PC-3 (cell line): Measurements from ENCODE around the gene LHX1. TPM values are rescaled to one million over a fixed set of nuclear protein-coding genes. Genes with fewer than 3 reads are reported as not detected.

Source experiments
- ATAC-seq: fragments of 200-7000 bp; cut with Tn5 transposase; 2 replicates; pipeline ENCODE4 v1.9.1; 2020; ENCODE audit warnings: mild to moderate bottlenecking, moderate library complexity
- BruUV-seq: library from RNA; stranded (reverse); fragments of 400-500 nt; replicated peaks from 2 replicates; lab custom pipeline; 2021; lab: Mats Ljungman, UMichigan
- CTCF ChIA-PET: fragments of 300-600 bp; sonication (Branson Sonifier 250); formaldehyde crosslinking; loops from one replicate; lab custom pipeline; 2022; ENCODE audit warnings: antibody characterized with exemption; lab: Charles Lee
- POLR2A ChIA-PET: fragments of 300-600 bp; sonication (Branson Sonifier 250); formaldehyde crosslinking; loops from one replicate; lab custom pipeline; 2022; ENCODE audit warnings: antibody characterized with exemption; ENCODE audit not compliant: unreplicated experiment; lab: Charles Lee
- DNase-seq: peaks from one replicate; pipeline ENCODE4 v3.0.0-alpha.2; 2015
- H2AFZ ChIP-seq: fragments of 300-600 bp; sonication (generic); 2 replicates; pipeline ENCODE4 v1.6.0; 2016; ENCODE audit warnings: antibody characterized with exemption, low read length
- H3F3A ChIP-seq: fragments of 300-600 bp; sonication (generic); one replicate; pipeline ENCODE4 v1.6.0; 2017; ENCODE audit warnings: antibody characterized with exemption, low read length, control low read depth, mild to moderate bottlenecking; ENCODE audit not compliant: unreplicated experiment
- H3K27ac ChIP-seq: fragments of 300-600 bp; sonication (generic); 2 replicates; pipeline ENCODE4 v1.5.1; 2016; ENCODE audit warnings: mild to moderate bottlenecking, low read length
- H3K27me3 ChIP-seq: fragments of 300-600 bp; sonication (generic); 2 replicates; pipeline ENCODE4 v1.6.1; 2016; ENCODE audit warnings: low read length, mixed read lengths
- H3K36me3 ChIP-seq: fragments of 300-600 bp; sonication (generic); 2 replicates; pipeline ENCODE4 v1.6.1; 2016; ENCODE audit warnings: low read depth, mixed run types, low read length, mixed read lengths
- H3K4me1 ChIP-seq: fragments of 300-600 bp; sonication (generic); 2 replicates; pipeline ENCODE4 v1.5.1; 2016; ENCODE audit warnings: low read length; ENCODE audit not compliant: insufficient read depth
- H3K4me2 ChIP-seq: fragments of 300-600 bp; sonication (generic); 2 replicates; pipeline ENCODE4 v1.6.0; 2016; ENCODE audit warnings: low read length
- H3K4me3 ChIP-seq: fragments of 300-600 bp; sonication (generic); 2 replicates; pipeline ENCODE4 v1.5.1; 2016; ENCODE audit warnings: mild to moderate bottlenecking, low read length, mixed read lengths
- H3K79me2 ChIP-seq: fragments of 300-600 bp; sonication (generic); 2 replicates; pipeline ENCODE4 v1.6.1; 2017; ENCODE audit warnings: low read length, mixed read lengths
- H3K9ac ChIP-seq: fragments of 300-600 bp; sonication (generic); 2 replicates; pipeline ENCODE4 v1.6.0; 2016; ENCODE audit warnings: mild to moderate bottlenecking, low read length
- H3K9me2 ChIP-seq: fragments of 300-600 bp; sonication (generic); replicated peaks from 2 replicates; pipeline ENCODE4 v1.6.1; 2016; ENCODE audit warnings: mixed run types, low read length, mixed read lengths
- H3K9me3 ChIP-seq: fragments of 300-600 bp; sonication (generic); 2 replicates; pipeline ENCODE4 v1.6.1; 2016; ENCODE audit warnings: low read length, mixed read lengths
- H4K20me1 ChIP-seq: fragments of 300-600 bp; sonication (generic); 2 replicates; pipeline ENCODE4 v1.6.1; 2016; ENCODE audit warnings: low read length, mixed read lengths
- EZH2 ChIP-seq: fragments of 300-600 bp; sonication (generic); IDR thresholded peaks from one replicate; pipeline ENCODE4 v1.6.1; 2017; ENCODE audit warnings: antibody characterized with exemption, mild to moderate bottlenecking, low read length; ENCODE audit not compliant: unreplicated experiment
- EZH2phosphoT487 ChIP-seq: fragments of 300-600 bp; sonication (generic); IDR thresholded peaks from 2 replicates; pipeline ENCODE4 v1.6.1; 2018; ENCODE audit warnings: mild to moderate bottlenecking, antibody characterized with exemption, low read length, borderline replicate concordance
- intact Hi-C: fragments of 100-400 bp; cut with micrococcal nuclease; formaldehyde crosslinking; loops from 2 replicates; pipeline ENCODE4 v1.9.0; 2023
- total RNA-seq: library from RNA; depleted of rRNA; stranded (reverse); fragments of >200 nt; gene quantifications from 2 replicates; pipeline ENCODE4 v1.2.3, GENCODE V29; 2014
- TF ChIP-seq, protein P1 (sequence below): fragments of 300-600 bp; sonication (generic); conservative IDR thresholded peaks from 2 replicates; pipeline ENCODE4 v1.5.1; 2017; ENCODE audit warnings: antibody characterized with exemption, low read depth, mild to moderate bottlenecking, low read length

Gene LHX1
- total RNA-seq, 1 experiment from 2014 or later: not detected

DNA sequence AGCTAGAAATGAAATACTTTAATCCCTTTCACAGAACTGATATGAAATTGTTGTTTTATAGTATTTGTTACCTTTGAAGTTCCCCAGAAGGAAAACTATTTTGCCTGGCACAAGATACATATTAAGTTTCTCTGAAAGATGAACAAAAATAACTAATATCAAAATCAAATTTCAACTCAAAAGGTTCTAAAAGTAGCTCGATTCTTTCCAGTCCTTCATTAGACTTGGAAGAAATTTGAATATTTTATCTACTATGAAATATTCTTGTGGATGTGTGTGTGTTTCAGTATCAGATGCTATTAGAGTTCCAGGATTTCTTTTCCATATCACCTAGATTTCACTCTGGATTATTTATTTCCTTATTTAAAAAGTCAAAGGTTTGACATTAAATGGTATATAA is 7.9 kb downstream of the LHX1 start:
- no peaks in the 10 kb centered on the region for H3K9me2 ChIP-seq
- no peak overlapping the region for H3K27ac ChIP-seq
- H3K9me3 ChIP-seq: no peaks in the 10 kb centered on the region
- CTCF ChIA-PET: no interaction called here
- intact Hi-C loops: no loop called here
- peaks cover 8% of the 10 kb centered on the region for H4K20me1 ChIP-seq
- H3K9ac ChIP-seq: no peak overlapping the region
- H3K4me2 ChIP-seq: no peak overlapping the region
- H3K79me2 ChIP-seq: peaks cover 12% of the 10 kb centered on the region
- peaks cover 31% of the 10 kb centered on the region; the same call in 1 of the 2 replicates for H3K27me3 ChIP-seq
- no peak for ATAC-seq
- H2AFZ ChIP-seq: no peak overlapping the region
- BruUV-seq: no TSS peak
- no peaks in the 10 kb centered on the region for H3K36me3 ChIP-seq
- POLR2A ChIA-PET: no interaction called here
- no peak for DNase-seq
- H3F3A ChIP-seq: no peaks in the 10 kb centered on the region
- peaks cover 9% of the 10 kb centered on the region for H3K4me1 ChIP-seq
- TF ChIP-seq, protein P1, sequence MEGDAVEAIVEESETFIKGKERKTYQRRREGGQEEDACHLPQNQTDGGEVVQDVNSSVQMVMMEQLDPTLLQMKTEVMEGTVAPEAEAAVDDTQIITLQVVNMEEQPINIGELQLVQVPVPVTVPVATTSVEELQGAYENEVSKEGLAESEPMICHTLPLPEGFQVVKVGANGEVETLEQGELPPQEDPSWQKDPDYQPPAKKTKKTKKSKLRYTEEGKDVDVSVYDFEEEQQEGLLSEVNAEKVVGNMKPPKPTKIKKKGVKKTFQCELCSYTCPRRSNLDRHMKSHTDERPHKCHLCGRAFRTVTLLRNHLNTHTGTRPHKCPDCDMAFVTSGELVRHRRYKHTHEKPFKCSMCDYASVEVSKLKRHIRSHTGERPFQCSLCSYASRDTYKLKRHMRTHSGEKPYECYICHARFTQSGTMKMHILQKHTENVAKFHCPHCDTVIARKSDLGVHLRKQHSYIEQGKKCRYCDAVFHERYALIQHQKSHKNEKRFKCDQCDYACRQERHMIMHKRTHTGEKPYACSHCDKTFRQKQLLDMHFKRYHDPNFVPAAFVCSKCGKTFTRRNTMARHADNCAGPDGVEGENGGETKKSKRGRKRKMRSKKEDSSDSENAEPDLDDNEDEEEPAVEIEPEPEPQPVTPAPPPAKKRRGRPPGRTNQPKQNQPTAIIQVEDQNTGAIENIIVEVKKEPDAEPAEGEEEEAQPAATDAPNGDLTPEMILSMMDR: no peak
- TF ChIP-seq EZH2phosphoT487 (no peak), EZH2 (no peak)
- H3K4me3 ChIP-seq: no peak overlapping the region

GRCh38 chr17:36945959-36946725 is 8.9 kb downstream of the LHX1 start:
- ChIA-PET CTCF (no interaction called here), POLR2A (no interaction called here)
- no peak overlapping the region for H3K27ac ChIP-seq
- H3K4me3 ChIP-seq: no peak overlapping the region
- intact Hi-C loops: no loop called here
- H3K9me3 ChIP-seq: no peaks in the 10 kb centered on the region
- TF ChIP-seq EZH2phosphoT487 (no peak), EZH2 (no peak)
- TF ChIP-seq, protein P1: no peak
- H3K9me2 ChIP-seq: no peaks in the 10 kb centered on the region
- no peak overlapping the region for H3K4me2 ChIP-seq
- H2AFZ ChIP-seq: no peak overlapping the region
- BruUV-seq: no TSS peak
- peaks cover 14% of the 10 kb centered on the region for H4K20me1 ChIP-seq
- H3K79me2 ChIP-seq: peaks cover 22% of the 10 kb centered on the region
- H3K36me3 ChIP-seq: peaks cover 5% of the 10 kb centered on the region; the same call in 1 of the 2 replicates
- DNase-seq (no peak), ATAC-seq (no peak)
- H3K9ac ChIP-seq: no peak overlapping the region
- no peaks in the 10 kb centered on the region for H3F3A ChIP-seq
- H3K4me1 ChIP-seq: peaks cover 12% of the 10 kb centered on the region
- H3K27me3 ChIP-seq: peaks cover 31% of the 10 kb centered on the region; the same call in 1 of the 2 replicates

- H3K9ac ChIP-seq: no peak overlapping the region
- no peaks in the 10 kb centered on the region for H3K9me3 ChIP-seq
- no peak for DNase-seq
- ChIA-PET POLR2A (no interaction called here), CTCF (no interaction called here)
- H3K27me3 ChIP-seq: peaks cover 31% of the 10 kb centered on the region; the same call in 1 of the 2 replicates
- no peaks in the 10 kb centered on the region for H3K9me2 ChIP-seq
- H3K4me2 ChIP-seq: no peak overlapping the region
- H3K79me2 ChIP-seq: peaks cover 28% of the 10 kb centered on the region
- H3F3A ChIP-seq: no peaks in the 10 kb centered on the region
- peaks cover 20% of the 10 kb centered on the region for H4K20me1 ChIP-seq
- no peak overlapping the region for H3K4me3 ChIP-seq
- TF ChIP-seq EZH2: no peak
- TF ChIP-seq EZH2phosphoT487: no peak
- TF ChIP-seq, protein P1: no peak
- no peak overlapping the region for H2AFZ ChIP-seq
- peaks cover 9% of the 10 kb centered on the region for H3K36me3 ChIP-seq
- intact Hi-C loops: no loop called here
- BruUV-seq: no TSS peak
- peaks cover 12% of the 10 kb centered on the region for H3K4me1 ChIP-seq
- H3K27ac ChIP-seq: no peak overlapping the region
- no peak for ATAC-seq
These were observed 9.4 kb downstream of the LHX1 start for GRCh38 chr17:36946726-36947091.
